Cardiac muscle cell (in vitro differentiated cells and primary cell): ENCODE measurements around the gene MASTL. TPM values are rescaled to one million over a fixed set of nuclear protein-coding genes. Genes with fewer than 3 reads are reported as not detected.

Experiments used
- DNase-seq, 2 donors: peaks; one replicate each; pipeline versions ENCODE4 v3.0.0 to v3.0.0-alpha.2; 2010 to 2017; ENCODE audit warnings: low read depth in 1 of 2, low spot score in 1 of 2
- H3K27ac ChIP-seq: fragments of 200-600 bp; sonication (generic); 2 replicates; pipeline ENCODE4 v1.5.1; 2016
- H3K27me3 ChIP-seq: fragments of 200-600 bp; sonication (generic); 2 replicates; pipeline ENCODE4 v1.6.0; 2016; ENCODE audit warnings: control low read depth
- H3K36me3 ChIP-seq: fragments of 200-600 bp; sonication (generic); 2 replicates; pipeline ENCODE4 v1.5.1; 2016; ENCODE audit warnings: control low read depth
- H3K4me1 ChIP-seq: fragments of 200-600 bp; sonication (generic); 2 replicates; pipeline ENCODE4 v1.8.1; 2017; ENCODE audit warnings: low read depth, mild to moderate bottlenecking, mixed run types
- H3K4me3 ChIP-seq: fragments of 200-600 bp; sonication (generic); 2 replicates; pipeline ENCODE4 v1.5.1; 2016; ENCODE audit warnings: mild to moderate bottlenecking
- H3K9me3 ChIP-seq: fragments of 200-600 bp; sonication (generic); 2 replicates; pipeline ENCODE4 v1.5.1; 2017; ENCODE audit warnings: low read depth, mild to moderate bottlenecking, control low read depth
- CTCF ChIP-seq: IDR thresholded peaks from 2 replicates; pipeline ENCODE4 v1.5.1; 2012; ENCODE audit warnings: low read depth, mild to moderate bottlenecking, low read length
- polyA plus RNA-seq: library from polyadenylated mRNA; unstranded; fragments of >200 nt; fragmentation: Nextera tagmentation; extraction: Ambion mirVana; gene quantifications from 2 replicates; pipeline ENCODE4 v1.2.1, GENCODE V29; 2016
- total RNA-seq: library from RNA; depleted of rRNA; stranded (reverse); fragments of >200 nt; gene quantifications from 2 replicates; pipeline ENCODE4 v1.2.3, GENCODE V29; 2016

The MASTL gene
- total and polyA plus RNA-seq, 2 experiments from 2014 or later, result 10.8 to 13.4 TPM

- no peak for TF ChIP-seq CTCF
- peaks cover 36% of the 10 kb centered on the region for H3K36me3 ChIP-seq
- H3K4me1 ChIP-seq, result no peaks in the 10 kb centered on the region
- H3K27ac ChIP-seq, result peak overlapping the region; percentile 1
- DNase-seq, result no peak
- H3K4me3 ChIP-seq, result no peak overlapping the region
- H3K27me3 ChIP-seq, result no peaks in the 10 kb centered on the region
- H3K9me3 ChIP-seq, result no peaks in the 10 kb centered on the region
Measured at GRCh38 chr10:27225011-27225590, 69.9 kb downstream of the MASTL start.

- no peak for TF ChIP-seq CTCF
- peaks cover 32% of the 10 kb centered on the region for H3K36me3 ChIP-seq
- no peaks in the 10 kb centered on the region for H3K27me3 ChIP-seq
- no peak overlapping the region for H3K4me3 ChIP-seq
- H3K27ac ChIP-seq, result no peak overlapping the region
- no peak for DNase-seq
- no peaks in the 10 kb centered on the region for H3K4me1 ChIP-seq
- no peaks in the 10 kb centered on the region for H3K9me3 ChIP-seq
Measured at GRCh38 chr10:27225642-27226257, 70.6 kb downstream of the MASTL start.

GRCh38 chr10:27230022-27230421, 74.9 kb downstream of the MASTL start:
- Histone ChIP-seq H3K36me3 (peaks cover 24% of the 10 kb centered on the region), H3K4me3 (no peak overlapping the region), H3K27ac (no peak overlapping the region), H3K27me3 (no peaks in the 10 kb centered on the region), H3K4me1 (no peaks in the 10 kb centered on the region), H3K9me3 (no peaks in the 10 kb centered on the region)
- TF ChIP-seq CTCF, result no peak
- no peak for DNase-seq

- no peak for DNase-seq
- Histone ChIP-seq H3K9me3 (no peaks in the 10 kb centered on the region), H3K36me3 (peaks cover 11% of the 10 kb centered on the region), H3K27ac (no peak overlapping the region), H3K4me3 (no peak overlapping the region), H3K4me1 (peaks cover 4% of the 10 kb centered on the region), H3K27me3 (no peaks in the 10 kb centered on the region)
- no peak for TF ChIP-seq CTCF
Measured at GRCh38 chr10:27235706-27236105, 80.6 kb downstream of the MASTL start.

Other genes starting within 250 kb of the MASTL start
- 7.1 and 16.1 TPM in 2 replicates for gene ANKRD26, start 54.9 kb upstream of the MASTL start, total RNA-seq
- gene ANKRD26, start 54.9 kb upstream of the MASTL start, polyA plus RNA-seq, result 25.0 and 30.9 TPM in 2 replicates
- gene YME1L1, start 968 bp upstream of the MASTL start, total RNA-seq, result 54.1 and 55.1 TPM in 2 replicates
- gene YME1L1, start 968 bp upstream of the MASTL start, polyA plus RNA-seq, result 76.9 and 94.1 TPM in 2 replicates
- gene ACBD5, start 85.4 kb downstream of the MASTL start, total RNA-seq, result 18.8 and 27.0 TPM in 2 replicates
- 17.8 and 26.1 TPM in 2 replicates for gene ACBD5, start 85.4 kb downstream of the MASTL start, polyA plus RNA-seq